Measurements from ENCODE around the gene PNKD. TPM values are rescaled to one million over a fixed set of nuclear protein-coding genes. Genes with fewer than 3 reads are reported as not detected.

PNKD gene
- total RNA-seq, 1 donor from 2014 or later, result 53.3 TPM

DNA sequence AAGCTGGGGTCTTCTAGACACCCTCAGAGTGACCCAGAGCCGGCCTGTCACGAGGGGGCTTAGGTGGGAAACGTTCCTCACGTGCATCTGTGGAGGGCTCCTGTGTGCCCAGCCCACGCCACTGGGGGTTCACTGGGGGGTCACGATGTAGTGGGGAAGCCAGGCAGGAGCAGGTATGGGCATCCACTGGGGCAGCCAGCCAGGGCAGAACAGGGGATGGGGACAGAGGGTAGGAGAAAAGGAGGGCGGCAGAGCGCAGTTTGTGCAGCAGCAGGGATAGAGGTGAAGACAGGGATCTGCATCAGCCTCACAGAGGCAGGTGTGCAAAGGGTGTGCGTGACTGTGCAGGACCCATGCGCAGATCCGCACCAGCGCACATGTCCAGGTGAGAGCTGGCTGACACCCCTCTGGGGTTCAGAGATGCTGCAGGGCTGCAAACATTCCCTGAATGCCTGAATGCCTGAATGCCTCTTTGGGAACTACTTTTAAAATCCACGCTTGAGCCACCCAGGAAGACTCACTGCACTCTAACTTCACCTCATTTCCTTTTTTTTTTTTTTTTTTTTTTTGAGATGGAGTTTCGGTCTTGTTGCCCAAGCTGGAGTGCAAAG is 10.0 kb downstream of the PNKD start:
- TF ChIP-seq, protein P1, sequence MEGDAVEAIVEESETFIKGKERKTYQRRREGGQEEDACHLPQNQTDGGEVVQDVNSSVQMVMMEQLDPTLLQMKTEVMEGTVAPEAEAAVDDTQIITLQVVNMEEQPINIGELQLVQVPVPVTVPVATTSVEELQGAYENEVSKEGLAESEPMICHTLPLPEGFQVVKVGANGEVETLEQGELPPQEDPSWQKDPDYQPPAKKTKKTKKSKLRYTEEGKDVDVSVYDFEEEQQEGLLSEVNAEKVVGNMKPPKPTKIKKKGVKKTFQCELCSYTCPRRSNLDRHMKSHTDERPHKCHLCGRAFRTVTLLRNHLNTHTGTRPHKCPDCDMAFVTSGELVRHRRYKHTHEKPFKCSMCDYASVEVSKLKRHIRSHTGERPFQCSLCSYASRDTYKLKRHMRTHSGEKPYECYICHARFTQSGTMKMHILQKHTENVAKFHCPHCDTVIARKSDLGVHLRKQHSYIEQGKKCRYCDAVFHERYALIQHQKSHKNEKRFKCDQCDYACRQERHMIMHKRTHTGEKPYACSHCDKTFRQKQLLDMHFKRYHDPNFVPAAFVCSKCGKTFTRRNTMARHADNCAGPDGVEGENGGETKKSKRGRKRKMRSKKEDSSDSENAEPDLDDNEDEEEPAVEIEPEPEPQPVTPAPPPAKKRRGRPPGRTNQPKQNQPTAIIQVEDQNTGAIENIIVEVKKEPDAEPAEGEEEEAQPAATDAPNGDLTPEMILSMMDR (conservative IDR thresholded peaks at IDR 0.05; ENCODE audit: low read depth, low read length), result no peak
- DNase-seq (ENCODE audit: low read depth), result no peak
- no peak overlapping the region for H3K4me3 ChIP-seq (ENCODE audit: low read depth, low read length)

DNA sequence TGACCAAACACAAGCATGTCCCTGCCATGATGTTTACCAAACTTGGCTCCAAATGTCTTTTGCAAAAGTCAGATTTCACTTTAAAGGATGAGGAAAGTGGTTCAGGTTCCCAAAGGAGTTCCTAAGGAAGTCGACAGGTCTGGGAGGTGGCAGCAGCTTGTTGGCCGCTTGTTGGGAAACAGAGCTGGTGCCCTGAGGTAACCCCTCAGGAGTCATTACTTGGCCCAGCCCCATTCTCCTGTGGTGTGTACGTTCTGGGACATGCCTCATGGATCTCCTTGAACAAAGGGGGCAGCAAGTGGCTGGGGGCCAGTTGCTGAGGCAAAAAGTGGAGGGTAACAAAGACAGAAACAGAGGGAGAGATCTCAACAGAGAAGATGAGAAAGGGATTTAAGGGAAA is 11.1 kb downstream of the PNKD start:
- no peak for DNase-seq (ENCODE audit: low read depth)

DNA sequence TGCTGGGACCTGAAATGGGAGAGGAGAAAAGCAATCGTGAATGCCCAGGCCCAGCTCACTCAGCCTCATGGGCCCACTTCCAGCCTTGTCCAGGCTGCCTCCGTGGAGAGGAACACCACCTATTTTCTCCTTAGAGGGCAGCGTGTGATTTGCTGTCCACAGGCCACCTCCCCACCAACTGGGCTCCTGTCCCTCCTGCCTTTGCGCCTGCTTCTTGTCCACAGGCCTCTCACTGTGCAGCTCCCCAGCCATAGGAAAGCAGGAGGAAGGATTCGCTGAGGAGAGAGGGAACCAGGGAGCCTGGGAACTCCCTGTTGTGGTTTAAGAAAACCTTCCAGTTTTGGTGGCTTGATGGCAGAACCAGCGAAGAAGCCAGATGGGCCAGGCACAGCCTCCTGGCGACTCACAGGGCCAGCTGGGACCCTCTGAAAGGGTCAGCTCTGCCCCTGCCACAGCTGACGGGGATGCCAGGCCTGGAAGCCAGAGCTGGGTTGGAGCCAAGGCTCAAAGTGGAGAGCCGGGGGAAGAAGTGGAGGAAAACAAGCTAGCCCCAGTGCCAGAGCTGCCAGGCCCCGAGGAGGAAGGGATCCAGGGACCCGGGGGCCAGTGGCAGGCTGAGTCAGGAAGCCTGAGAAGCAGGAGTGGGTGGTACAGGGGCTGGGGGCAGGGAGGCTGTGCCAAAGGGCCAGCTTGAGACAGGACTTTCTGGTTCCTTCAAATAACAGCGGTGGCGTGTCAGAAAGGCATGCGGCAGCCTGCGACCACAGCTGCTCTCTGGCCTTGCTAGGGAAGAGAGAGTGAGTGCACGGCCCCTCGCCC is 12.1 kb downstream of the PNKD start:
- DNase-seq (ENCODE audit: low read depth), result no peak
- TF ChIP-seq, protein P1 (conservative IDR thresholded peaks at IDR 0.05; ENCODE audit: low read depth, low read length), result no peak
- H3K4me3 ChIP-seq (ENCODE audit: low read depth, low read length), result no peak overlapping the region

More for the DNA sequence above, 11.1 kb downstream of the PNKD start:
- no peak overlapping the region for H3K4me3 ChIP-seq (ENCODE audit: low read depth, low read length)
- TF ChIP-seq, protein P1 (conservative IDR thresholded peaks at IDR 0.05; ENCODE audit: low read depth, low read length), result no peak

DNA sequence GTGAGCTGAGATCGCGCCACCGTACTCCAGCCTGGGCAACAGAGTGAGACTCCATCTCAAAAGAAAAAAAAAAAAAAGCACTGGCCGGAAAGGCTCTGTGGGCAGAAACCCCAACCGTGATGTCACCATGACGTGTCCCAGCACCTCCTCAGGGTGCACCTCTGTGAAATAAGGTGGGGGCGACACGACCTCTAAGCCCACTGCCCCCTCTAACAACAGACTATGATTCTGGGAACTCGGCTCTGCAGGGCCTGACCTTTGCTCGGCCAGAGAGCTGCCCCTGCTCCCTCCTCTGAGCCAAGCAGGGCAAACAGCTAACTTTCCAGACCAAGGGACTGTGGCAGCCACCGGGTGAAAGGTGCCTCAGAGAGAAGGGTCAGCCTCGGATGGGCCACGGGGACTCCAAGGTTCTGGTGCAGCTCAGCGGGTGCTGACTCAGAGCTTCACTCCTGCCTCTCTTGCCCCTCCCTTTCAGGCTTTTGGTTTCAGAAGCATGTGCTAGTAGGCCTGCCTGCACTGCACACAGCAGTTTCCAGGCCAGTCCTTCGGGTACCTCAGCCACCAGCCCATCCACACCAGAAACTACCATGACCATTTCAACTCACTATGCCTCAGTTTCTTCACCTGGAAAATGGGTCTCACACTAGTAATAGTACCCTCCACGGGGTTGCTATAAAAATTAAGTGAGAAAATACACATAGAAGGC is 13.9 kb downstream of the PNKD start:
- DNase-seq (ENCODE audit: low read depth), result no peak
- no peak overlapping the region for H3K4me3 ChIP-seq (ENCODE audit: low read depth, low read length)
- TF ChIP-seq, protein P1 (conservative IDR thresholded peaks at IDR 0.05; ENCODE audit: low read depth, low read length), result no peak

DNA sequence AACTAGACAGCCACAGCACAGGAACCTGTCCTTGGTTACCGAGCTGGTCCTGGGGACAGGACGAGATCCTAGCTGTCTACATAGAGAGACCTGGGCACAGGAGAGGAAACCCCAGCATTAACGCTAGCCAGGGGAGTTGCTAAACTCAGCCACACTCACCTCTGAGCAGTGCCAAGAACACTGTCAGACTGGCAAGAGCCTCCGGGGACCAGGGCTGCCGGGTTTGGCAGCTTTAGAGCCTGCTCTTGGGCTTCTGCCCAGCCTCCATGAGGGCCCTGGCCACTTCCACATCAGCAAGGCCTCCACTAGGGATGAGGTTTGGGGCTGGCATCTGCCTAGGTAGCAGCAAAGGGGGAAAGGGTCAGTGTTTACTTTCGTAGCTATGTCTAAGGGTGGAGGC is 15.3 kb downstream of the PNKD start:
- peak overlapping the region; percentile 58 for H3K4me3 ChIP-seq (ENCODE audit: low read depth, low read length)
- TF ChIP-seq, protein P1 (conservative IDR thresholded peaks at IDR 0.05; ENCODE audit: low read depth, low read length), result no peak
- DNase-seq (ENCODE audit: low read depth), result no peak

DNA sequence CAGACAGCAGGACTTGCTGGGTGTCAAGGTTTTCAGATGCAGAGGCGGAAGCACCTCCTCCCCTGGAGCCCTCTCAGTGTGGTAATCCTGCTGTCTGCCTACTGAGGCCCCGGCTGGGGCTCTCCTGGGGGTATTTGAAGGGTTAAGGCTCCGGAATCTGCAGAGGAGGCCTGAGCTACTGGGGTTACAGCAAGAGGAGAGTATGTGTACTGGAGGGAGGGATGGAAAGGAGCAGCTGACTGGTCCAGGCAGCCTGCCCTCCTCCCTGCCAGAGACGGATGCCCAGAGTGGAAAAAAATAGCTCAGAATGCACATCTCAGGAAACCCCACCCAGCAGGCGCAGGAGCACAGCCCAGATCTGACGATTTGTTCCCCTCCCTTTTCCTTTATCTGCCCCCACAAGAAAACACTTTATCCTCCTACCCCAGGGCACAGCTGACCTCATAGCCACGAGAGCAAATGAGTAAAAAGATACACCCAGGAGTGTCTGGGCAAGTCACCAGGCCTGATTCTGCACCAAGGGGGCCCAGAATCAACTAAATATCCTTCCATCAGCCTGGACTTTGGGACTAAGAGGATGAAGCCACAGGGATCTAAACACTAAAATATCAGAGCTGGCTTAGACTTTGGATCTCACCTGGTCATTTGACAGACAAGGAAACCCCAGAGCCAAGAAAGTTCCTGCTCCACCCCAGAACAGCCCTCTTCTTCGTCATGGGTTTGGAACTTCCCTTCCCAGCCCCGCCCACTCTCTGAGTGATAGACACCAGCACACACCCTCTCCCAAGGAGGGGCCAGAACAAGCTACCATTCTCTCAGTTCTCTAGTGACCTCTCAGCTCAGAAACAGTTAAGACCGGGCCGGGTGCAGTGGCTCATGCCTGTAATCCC is 16.5 kb downstream of the PNKD start:
- peak overlapping the region; percentile 58 for H3K4me3 ChIP-seq (ENCODE audit: low read depth, low read length)
- TF ChIP-seq, protein P1 (conservative IDR thresholded peaks at IDR 0.05; ENCODE audit: low read depth, low read length), result no peak
- peak; percentile 86 for DNase-seq (ENCODE audit: low read depth)
